Panc1 (cell line): ENCODE data around the gene CSMD2. TPM values are rescaled to one million over a fixed set of nuclear protein-coding genes. Genes with fewer than 3 reads are reported as not detected.

Experiments used
- ATAC-seq: fragments of 200-7000 bp; cut with Tn5 transposase; 2 replicates; pipeline ENCODE4 v1.9.1; 2020; ENCODE audit warnings: mild to moderate bottlenecking, moderate library complexity
- BruUV-seq: library from RNA; stranded (reverse); fragments of 400-500 nt; replicated peaks from 2 replicates; lab custom pipeline; 2021; lab: Mats Ljungman, UMichigan
- CTCF ChIA-PET: fragments of 300-600 bp; sonication (Branson Sonifier 250); formaldehyde crosslinking; loops from one replicate; lab custom pipeline; 2022; ENCODE audit warnings: antibody characterized with exemption; lab: Charles Lee
- POLR2A ChIA-PET: fragments of 300-600 bp; sonication (Branson Sonifier 250); formaldehyde crosslinking; loops from one replicate; lab custom pipeline; 2022; ENCODE audit warnings: antibody characterized with exemption; lab: Charles Lee
- DNase-seq: peaks from one replicate; pipeline ENCODE4 v3.0.0-alpha.2; 2010; ENCODE audit warnings: low read depth, low spot score
- H3K27ac ChIP-seq: 2 replicates; pipeline ENCODE4 v1.5.1; 2011; ENCODE audit warnings: mild to moderate bottlenecking, low read length, inconsistent platforms
- H3K27me3 ChIP-seq: fragments of 200-500 bp; sonication (Bioruptor generic); 2 replicates; pipeline ENCODE4 v1.6.0; 2014; ENCODE audit warnings: low read length, inconsistent platforms; ENCODE audit not compliant: control insufficient read depth, insufficient read depth
- H3K36me3 ChIP-seq: fragments of 200-500 bp; sonication (Bioruptor generic); 2 replicates; pipeline ENCODE4 v1.5.1; 2014; ENCODE audit warnings: inconsistent platforms, mild to moderate bottlenecking, low read length, moderate library complexity; ENCODE audit not compliant: control insufficient read depth, insufficient read depth
- H3K4me1 ChIP-seq: 2 replicates; pipeline ENCODE4 v1.5.1; 2011; ENCODE audit warnings: inconsistent platforms, mild to moderate bottlenecking, low read length, moderate library complexity; ENCODE audit not compliant: control insufficient read depth, insufficient read depth
- H3K4me3 ChIP-seq, 2 experiments: 2 replicates each; pipeline ENCODE4 v1.5.1; 2011 to 2012; ENCODE audit warnings: low read depth in 2 of 2, low read length in 2 of 2, mild to moderate bottlenecking in 2 of 2, inconsistent platforms in 1 of 2, moderate library complexity in 1 of 2
- H3K9me3 ChIP-seq: fragments of 200-500 bp; sonication (Bioruptor generic); 2 replicates; pipeline ENCODE4 v1.5.1; 2014; ENCODE audit warnings: low read depth, mild to moderate bottlenecking, inconsistent platforms, low read length, moderate library complexity; ENCODE audit not compliant: control insufficient read depth, insufficient read depth
- POLR2AphosphoS5 ChIP-seq: IDR thresholded peaks from 2 replicates; pipeline ENCODE4 v1.6.1; 2012; ENCODE audit warnings: mild to moderate bottlenecking, low read depth, low read length, moderate library complexity
- SIN3A ChIP-seq: IDR thresholded peaks from 2 replicates; pipeline ENCODE4 v1.6.1; 2012; ENCODE audit warnings: low read depth, mild to moderate bottlenecking, low read length, moderate library complexity, borderline replicate concordance; ENCODE audit not compliant: insufficient read depth
- TCF7L2 ChIP-seq: IDR thresholded peaks from 2 replicates; pipeline ENCODE4 v1.6.1; 2011; ENCODE audit warnings: mild to moderate bottlenecking, low read depth, low read length, inconsistent platforms
- in situ Hi-C: cut with HindIII; loops from 2 replicates; pipeline ENCODE4 v1.10.0; 2016; ENCODE audit warnings: low sequenced_read_pairs, low pct_unique_long_range_greater_than_20kb
- intact Hi-C: fragments of 100-400 bp; cut with micrococcal nuclease; formaldehyde crosslinking; loops from one replicate; pipeline ENCODE4 v1.10.0; 2022; ENCODE audit not compliant: unreplicated experiment
- total RNA-seq: library from RNA; stranded (reverse); gene quantifications from one replicate; pipeline ENCODE4 v1.2.1, GENCODE V29; 2021; ENCODE audit not compliant: unreplicated experiment
- TF ChIP-seq, protein P1 (sequence below): fragments of 450-650 bp; IDR thresholded peaks from 2 replicates; pipeline ENCODE4 v1.5.1; 2017; ENCODE audit warnings: mild to moderate bottlenecking
- TF ChIP-seq, protein P2 (sequence below), 2 experiments: IDR thresholded peaks; 2 replicates each; pipeline ENCODE4 v1.6.1; 2011 to 2012; ENCODE audit warnings: low read depth in 2 of 2, control low read depth in 1 of 2, low read length in 1 of 2, mild to moderate bottlenecking in 1 of 2, moderate library complexity in 1 of 2; ENCODE audit not compliant: insufficient read depth in 1 of 2

CSMD2 gene
- total RNA-seq, 1 experiment from 2014 or later: not detected

DNA sequence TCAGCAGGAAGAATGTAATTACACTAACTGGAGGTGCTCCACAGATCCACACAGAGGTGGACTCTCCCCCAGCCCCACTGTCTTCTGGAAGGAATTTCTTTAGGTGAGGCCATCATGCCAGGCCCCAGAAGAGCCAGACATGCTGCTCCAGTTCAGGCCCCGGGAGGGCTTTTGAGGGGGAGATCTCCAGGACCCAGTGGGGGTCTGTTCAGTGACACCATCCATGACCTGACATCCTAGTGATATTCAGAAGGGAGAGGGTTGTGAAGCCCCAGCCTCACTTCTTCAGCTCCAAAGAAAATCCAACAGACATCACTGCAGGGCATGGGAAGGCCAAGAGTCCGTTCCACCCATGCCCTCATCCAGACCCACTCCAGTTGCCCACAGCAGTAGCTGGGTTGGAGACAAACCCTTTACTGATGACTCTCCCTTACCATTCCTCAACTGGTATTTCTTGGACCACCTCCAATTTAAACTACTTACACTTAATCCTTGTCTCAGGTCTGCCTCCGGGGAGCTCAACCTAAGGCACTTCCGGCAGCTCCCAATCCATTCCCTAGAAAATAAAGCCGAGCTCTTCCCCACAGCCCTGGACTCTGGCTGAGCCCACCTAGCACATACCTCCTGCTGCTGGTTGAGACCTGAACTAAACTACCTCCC is 39.2 kb downstream of the CSMD2 start:
- ChIA-PET CTCF (no interaction called here), POLR2A (no interaction called here)
- TF ChIP-seq SIN3A (no peak), POLR2AphosphoS5 (no peak), TCF7L2 (no peak)
- TF ChIP-seq, protein P1, sequence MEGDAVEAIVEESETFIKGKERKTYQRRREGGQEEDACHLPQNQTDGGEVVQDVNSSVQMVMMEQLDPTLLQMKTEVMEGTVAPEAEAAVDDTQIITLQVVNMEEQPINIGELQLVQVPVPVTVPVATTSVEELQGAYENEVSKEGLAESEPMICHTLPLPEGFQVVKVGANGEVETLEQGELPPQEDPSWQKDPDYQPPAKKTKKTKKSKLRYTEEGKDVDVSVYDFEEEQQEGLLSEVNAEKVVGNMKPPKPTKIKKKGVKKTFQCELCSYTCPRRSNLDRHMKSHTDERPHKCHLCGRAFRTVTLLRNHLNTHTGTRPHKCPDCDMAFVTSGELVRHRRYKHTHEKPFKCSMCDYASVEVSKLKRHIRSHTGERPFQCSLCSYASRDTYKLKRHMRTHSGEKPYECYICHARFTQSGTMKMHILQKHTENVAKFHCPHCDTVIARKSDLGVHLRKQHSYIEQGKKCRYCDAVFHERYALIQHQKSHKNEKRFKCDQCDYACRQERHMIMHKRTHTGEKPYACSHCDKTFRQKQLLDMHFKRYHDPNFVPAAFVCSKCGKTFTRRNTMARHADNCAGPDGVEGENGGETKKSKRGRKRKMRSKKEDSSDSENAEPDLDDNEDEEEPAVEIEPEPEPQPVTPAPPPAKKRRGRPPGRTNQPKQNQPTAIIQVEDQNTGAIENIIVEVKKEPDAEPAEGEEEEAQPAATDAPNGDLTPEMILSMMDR: no peak
- TF ChIP-seq, protein P2, sequence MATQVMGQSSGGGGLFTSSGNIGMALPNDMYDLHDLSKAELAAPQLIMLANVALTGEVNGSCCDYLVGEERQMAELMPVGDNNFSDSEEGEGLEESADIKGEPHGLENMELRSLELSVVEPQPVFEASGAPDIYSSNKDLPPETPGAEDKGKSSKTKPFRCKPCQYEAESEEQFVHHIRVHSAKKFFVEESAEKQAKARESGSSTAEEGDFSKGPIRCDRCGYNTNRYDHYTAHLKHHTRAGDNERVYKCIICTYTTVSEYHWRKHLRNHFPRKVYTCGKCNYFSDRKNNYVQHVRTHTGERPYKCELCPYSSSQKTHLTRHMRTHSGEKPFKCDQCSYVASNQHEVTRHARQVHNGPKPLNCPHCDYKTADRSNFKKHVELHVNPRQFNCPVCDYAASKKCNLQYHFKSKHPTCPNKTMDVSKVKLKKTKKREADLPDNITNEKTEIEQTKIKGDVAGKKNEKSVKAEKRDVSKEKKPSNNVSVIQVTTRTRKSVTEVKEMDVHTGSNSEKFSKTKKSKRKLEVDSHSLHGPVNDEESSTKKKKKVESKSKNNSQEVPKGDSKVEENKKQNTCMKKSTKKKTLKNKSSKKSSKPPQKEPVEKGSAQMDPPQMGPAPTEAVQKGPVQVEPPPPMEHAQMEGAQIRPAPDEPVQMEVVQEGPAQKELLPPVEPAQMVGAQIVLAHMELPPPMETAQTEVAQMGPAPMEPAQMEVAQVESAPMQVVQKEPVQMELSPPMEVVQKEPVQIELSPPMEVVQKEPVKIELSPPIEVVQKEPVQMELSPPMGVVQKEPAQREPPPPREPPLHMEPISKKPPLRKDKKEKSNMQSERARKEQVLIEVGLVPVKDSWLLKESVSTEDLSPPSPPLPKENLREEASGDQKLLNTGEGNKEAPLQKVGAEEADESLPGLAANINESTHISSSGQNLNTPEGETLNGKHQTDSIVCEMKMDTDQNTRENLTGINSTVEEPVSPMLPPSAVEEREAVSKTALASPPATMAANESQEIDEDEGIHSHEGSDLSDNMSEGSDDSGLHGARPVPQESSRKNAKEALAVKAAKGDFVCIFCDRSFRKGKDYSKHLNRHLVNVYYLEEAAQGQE (IDR thresholded peaks at IDR 0.05; ENCODE audit: insufficient read depth in 1 of 2, low read depth in 2 of 2, low read length in 1 of 2): no peak
- H3K4me1 ChIP-seq: no peaks in the 10 kb centered on the region
- no peaks in the 10 kb centered on the region for H3K36me3 ChIP-seq
- in situ Hi-C loops (no loop called here), intact Hi-C loops (no loop called here)
- H3K4me3 ChIP-seq: no peak overlapping the region
- H3K27me3 ChIP-seq: no peaks in the 10 kb centered on the region; the same call in 1 of the 2 replicates
- ATAC-seq: no peak
- no peaks in the 10 kb centered on the region for H3K9me3 ChIP-seq
- H3K27ac ChIP-seq: no peak overlapping the region
- BruUV-seq: no TSS peak
- no peak for DNase-seq

DNA sequence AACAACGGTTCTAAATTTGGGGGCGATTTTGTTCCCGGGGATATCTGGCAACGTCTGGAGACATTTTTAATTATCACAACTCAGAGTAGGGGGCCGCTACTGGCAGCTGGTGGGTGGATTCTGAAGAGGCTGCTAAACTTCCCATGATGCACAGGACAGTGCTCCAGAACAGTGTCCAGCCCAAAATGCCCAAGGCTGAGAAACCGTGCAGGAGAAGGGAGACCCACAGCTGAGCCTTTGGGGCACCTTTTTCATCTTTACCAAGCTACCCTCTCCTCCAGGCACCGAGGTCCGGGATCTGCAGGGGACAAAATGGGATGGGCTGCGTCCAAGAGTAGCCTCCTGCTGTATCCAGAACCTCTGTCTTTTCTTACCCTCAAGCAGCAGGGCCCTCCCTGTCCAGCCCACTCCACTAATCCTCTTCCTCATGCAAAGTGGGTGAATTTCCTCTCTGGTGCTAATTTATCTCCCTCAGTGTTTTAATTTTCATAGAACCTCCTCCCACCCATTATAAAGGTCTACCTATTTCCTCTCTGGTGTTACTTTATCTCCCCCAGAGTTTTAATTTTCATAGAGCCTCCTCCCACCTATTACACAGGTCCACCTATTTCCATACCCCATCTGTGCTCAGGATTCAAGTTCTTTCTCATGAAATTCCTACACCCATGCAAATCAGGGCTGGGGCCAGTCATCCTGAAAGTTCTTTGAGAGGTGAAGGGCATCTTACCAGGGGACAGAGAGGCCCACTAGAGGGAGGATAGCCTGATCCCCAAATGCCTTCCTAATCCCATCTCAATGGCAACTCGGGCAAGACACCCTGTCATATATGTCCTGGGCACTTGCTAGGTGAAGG is 42.7 kb downstream of the CSMD2 start:
- no peak for DNase-seq
- no TSS peak for BruUV-seq
- no peak for TF ChIP-seq POLR2AphosphoS5
- no peak for TF ChIP-seq TCF7L2
- TF ChIP-seq, protein P1: no peak
- no peak for TF ChIP-seq SIN3A
- TF ChIP-seq, protein P2 (IDR thresholded peaks at IDR 0.05; ENCODE audit: insufficient read depth in 1 of 2, low read depth in 2 of 2, low read length in 1 of 2): no peak
- H3K27ac ChIP-seq: no peak overlapping the region
- H3K36me3 ChIP-seq: no peaks in the 10 kb centered on the region
- no peaks in the 10 kb centered on the region for H3K4me1 ChIP-seq
- no peak overlapping the region for H3K4me3 ChIP-seq
- ChIA-PET POLR2A (no interaction called here), CTCF (interaction anchor here (0.7 kb wide), 1 partner anchor 563 kb away, joined by 6 read pairs; no protein-coding TSS in a partner anchor)
- 0 out of 2 replicates have a peak, but pooled peaks cover 2% of the 10 kb centered on the region for H3K9me3 ChIP-seq
- ATAC-seq: no peak
- H3K27me3 ChIP-seq: no peaks in the 10 kb centered on the region
- intact Hi-C loops (no loop called here), in situ Hi-C loops (no loop called here)
